Renal cortex interstitium (tissue), 11 donors: ENCODE data around the gene SLC9A4. TPM values are rescaled to one million over a fixed set of nuclear protein-coding genes. Genes with fewer than 3 reads are reported as not detected.

ENCODE experiments used
- DNase-seq, 11 donors: peaks; one replicate each; pipeline ENCODE4 v3.0.0-alpha.2; 2013; ENCODE audit warnings: low read depth in 9 of 11, low spot score in 4 of 11; ENCODE audit errors: extremely low read depth in 1 of 11
- polyA plus RNA-seq, 3 donors: library from polyadenylated mRNA; unstranded; fragments of 120-200 nt; gene quantifications; one replicate each; pipeline ENCODE4 v1.2.1, GENCODE V29; 2013; ENCODE audit not compliant: insufficient read length in 3 of 3

Gene SLC9A4
- polyA plus RNA-seq, 3 donors, result 5.4 to 8.2 (median 5.9) TPM

- DNase-seq, result no peak
Observed at GRCh38 chr2:102485147-102485785, 12.2 kb downstream of the SLC9A4 start.

GRCh38 chr2:102486941-102487702 lies 14.1 kb downstream of the SLC9A4 start:
- DNase-seq, result no peak

- DNase-seq, result peak in 6 of 11 donors; percentile 1 to 21 (median 11)
Observed at GRCh38 chr2:102487761-102488462, 14.9 kb downstream of the SLC9A4 start.

GRCh38 chr2:102489646-102490045 lies 16.6 kb downstream of the SLC9A4 start:
- DNase-seq, result no peak

GRCh38 chr2:102492006-102492405 lies 19.0 kb downstream of the SLC9A4 start:
- no peak for DNase-seq

GRCh38 chr2:102494570-102494969 lies 21.5 kb downstream of the SLC9A4 start:
- no peak for DNase-seq

- no peak for DNase-seq
Observed at GRCh38 chr2:102498414-102498813, 25.4 kb downstream of the SLC9A4 start.

GRCh38 chr2:102499558-102499957 lies 26.5 kb downstream of the SLC9A4 start:
- DNase-seq, result no peak

GRCh38 chr2:102502576-102502975 lies 29.6 kb downstream of the SLC9A4 start:
- DNase-seq, result no peak

- no peak for DNase-seq
Observed at GRCh38 chr2:102504833-102505232, 31.8 kb downstream of the SLC9A4 start.

- DNase-seq, result peak in 7 of 11 donors; percentile 13 to 66 (median 30)
Observed at GRCh38 chr2:102505290-102505689, 32.3 kb downstream of the SLC9A4 start.

GRCh38 chr2:102506743-102507142 lies 33.7 kb downstream of the SLC9A4 start:
- no peak for DNase-seq

GRCh38 chr2:102508863-102509262 lies 35.8 kb downstream of the SLC9A4 start:
- DNase-seq, result no peak

- no peak for DNase-seq
Observed at GRCh38 chr2:102509749-102510148, 36.7 kb downstream of the SLC9A4 start.

- no peak for DNase-seq
Observed at GRCh38 chr2:102510791-102511575, 38.0 kb downstream of the SLC9A4 start.

GRCh38 chr2:102512161-102512560 lies 39.1 kb downstream of the SLC9A4 start:
- DNase-seq, result no peak

- no peak for DNase-seq
Observed at GRCh38 chr2:102513355-102513939, 40.4 kb downstream of the SLC9A4 start.

GRCh38 chr2:102514061-102514785 lies 41.2 kb downstream of the SLC9A4 start:
- no peak for DNase-seq
